ENCODE measurements around the gene OR2S2. TPM values are rescaled to one million over a fixed set of nuclear protein-coding genes. Genes with fewer than 3 reads are reported as not detected.

The OR2S2 gene
- total and polyA plus RNA-seq, 2 donors (not counting 1 experiment from before 2014, with no cell fraction given), result not detected

- Histone ChIP-seq H3K4me3 (ENCODE audit: control extremely low read depth in 1 of 5, extremely low read depth in 1 of 5, insufficient read depth in 1 of 5, low read depth in 2 of 5, low read length in 4 of 5) (no peak overlapping the region), H3K4me1 (ENCODE audit: control insufficient read depth in 2 of 2, insufficient read depth in 2 of 2, low read length in 2 of 2) (peaks cover 10 to 11% of the 10 kb centered on the region in 2 donors), H3K9ac (ENCODE audit: low read length) (no peak overlapping the region), H3K27me3 (replicated peaks in 1 of 4; ENCODE audit: control extremely low read depth in 1 of 4, control insufficient read depth in 3 of 4, insufficient read depth in 4 of 4, low read length in 3 of 4) (peaks cover 0 to 29% (median 21%) of the 10 kb centered on the region in 4 experiments), H3K27ac (ENCODE audit: low read length in 2 of 2) (no peak overlapping the region), H3K36me3 (replicated peaks in 1 of 2; ENCODE audit: control extremely low read depth in 1 of 2, control insufficient read depth in 1 of 2, extremely low read depth in 1 of 2, insufficient read depth in 2 of 2, low read length in 1 of 2) (no peaks in the 10 kb centered on the region), H3K79me2 (ENCODE audit: control insufficient read depth, insufficient read depth, low read length) (no peaks in the 10 kb centered on the region), H3K4me2 (replicated peaks; ENCODE audit: low read depth, low read length, poor library complexity, severe bottlenecking) (no peak overlapping the region), H2AFZ (ENCODE audit: insufficient read depth, low read depth, low read length, poor library complexity, severe bottlenecking) (no peak overlapping the region), H4K20me1 (ENCODE audit: control insufficient read depth, insufficient read depth, low read length, poor library complexity, severe bottlenecking) (no peaks in the 10 kb centered on the region), H3K9me3 (ENCODE audit: control extremely low read depth in 1 of 3, control insufficient read depth in 2 of 3, insufficient read depth in 1 of 3, low read length in 2 of 3) (peaks cover 5 to 21% (median 10%) of the 10 kb centered on the region in 3 donors)
- no peak for ATAC-seq (ENCODE audit: low read depth)
- intact Hi-C loops (cut with micrococcal nuclease), result no loop called here
- no CpG with 5 or more reads among the region's 1 CpG for WGBS (ENCODE audit: insufficient coverage)
- peaks cover 9% of the 10 kb centered on the region for H3K9me3 Mint-ChIP-seq (ENCODE audit: insufficient read depth)
- TF ChIP-seq EZH2 (IDR thresholded peaks at IDR 0.05; ENCODE audit: borderline replicate concordance, insufficient read depth, low read depth, low read length, poor library complexity, severe bottlenecking), result no peak
- no peak for TF ChIP-seq CTCF (IDR thresholded peaks at IDR 0.05)
- CTCF ChIA-PET, result no interaction called here
- peaks cover 57% of the 10 kb centered on the region for H3K27me3 Mint-ChIP-seq
- no peak for DNase-seq
- no peak overlapping the region for H3K4me3 Mint-ChIP-seq
- POLR2A ChIA-PET, result no interaction called here
- H3K27ac Mint-ChIP-seq, result no peak overlapping the region
- H3K4me1 Mint-ChIP-seq, result peaks cover 12% of the 10 kb centered on the region
These were observed 16.8 kb upstream of the OR2S2 start for GRCh38 chr9:35974800-35975199.

- peak; percentile 24 for DNase-seq
- Mint-ChIP-seq H3K27me3 (peaks cover 64% of the 10 kb centered on the region), H3K9me3 (ENCODE audit: insufficient read depth) (peaks cover 9% of the 10 kb centered on the region), H3K4me3 (peak overlapping the region; percentile 13), H3K27ac (no peak overlapping the region), H3K4me1 (peaks cover 11% of the 10 kb centered on the region)
- Histone ChIP-seq H3K36me3 (replicated peaks in 1 of 2; ENCODE audit: control extremely low read depth in 1 of 2, control insufficient read depth in 1 of 2, extremely low read depth in 1 of 2, insufficient read depth in 2 of 2, low read length in 1 of 2) (no peaks in the 10 kb centered on the region), H2AFZ (ENCODE audit: insufficient read depth, low read depth, low read length, poor library complexity, severe bottlenecking) (peak overlapping the region; percentile 14), H4K20me1 (ENCODE audit: control insufficient read depth, insufficient read depth, low read length, poor library complexity, severe bottlenecking) (no peaks in the 10 kb centered on the region), H3K9ac (ENCODE audit: low read length) (no peak overlapping the region), H3K4me1 (ENCODE audit: control insufficient read depth in 2 of 2, insufficient read depth in 2 of 2, low read length in 2 of 2) (peaks cover 9 to 11% of the 10 kb centered on the region in 2 donors), H3K9me3 (ENCODE audit: control extremely low read depth in 1 of 3, control insufficient read depth in 2 of 3, insufficient read depth in 1 of 3, low read length in 2 of 3) (peaks cover 5 to 21% (median 10%) of the 10 kb centered on the region in 3 donors), H3K4me3 (ENCODE audit: control extremely low read depth in 1 of 5, extremely low read depth in 1 of 5, insufficient read depth in 1 of 5, low read depth in 2 of 5, low read length in 4 of 5) (peak overlapping the region in 1 of 5 experiments; percentile 20), H3K27me3 (replicated peaks in 1 of 4; ENCODE audit: control extremely low read depth in 1 of 4, control insufficient read depth in 3 of 4, insufficient read depth in 4 of 4, low read length in 3 of 4) (peaks cover 0 to 32% (median 22%) of the 10 kb centered on the region in 4 experiments), H3K27ac (ENCODE audit: low read length in 2 of 2) (no peak overlapping the region), H3K79me2 (ENCODE audit: control insufficient read depth, insufficient read depth, low read length) (no peaks in the 10 kb centered on the region), H3K4me2 (replicated peaks; ENCODE audit: low read depth, low read length, poor library complexity, severe bottlenecking) (peak overlapping the region; percentile 41)
- no peak for ATAC-seq (ENCODE audit: low read depth)
- WGBS (ENCODE audit: insufficient coverage), result 3% methylated on average over 26 of the region's 35 CpGs
- ChIA-PET CTCF (interaction anchor here (0.6 to 0.9 kb wide), 2 partner anchors 16 to 28 kb away, joined by 3 to 5 read pairs; no protein-coding TSS in a partner anchor), POLR2A (no interaction called here)
- intact Hi-C loops (cut with micrococcal nuclease), result no loop called here
- TF ChIP-seq CTCF (IDR thresholded peaks at IDR 0.05) (no peak), EZH2 (IDR thresholded peaks at IDR 0.05; ENCODE audit: borderline replicate concordance, insufficient read depth, low read depth, low read length, poor library complexity, severe bottlenecking) (no peak)
These were observed 14.1 kb upstream of the OR2S2 start for GRCh38 chr9:35972093-35972492.
